Measurements from ENCODE around the gene CD79B.
"Not testable (repeated sequence)": the region's sequence is repeated elsewhere in the genome, so short reads cannot be mapped to it uniquely, and the experiment has no call there.

- not testable (repeated sequence) for TF ChIP-seq CTCF (IDR thresholded peaks at IDR 0.05); YY1 (IDR thresholded peaks at IDR 0.05; ENCODE audit: low read depth); RFX5 (IDR thresholded peaks at IDR 0.05; ENCODE audit: low read length); SMC3 (IDR thresholded peaks at IDR 0.05; ENCODE audit: low read depth, low read length)
Measured at GRCh38 chr17:63892316-63893037, 39.7 kb downstream of the CD79B start.
